PC-3 (cell line): ENCODE results near the gene SLC7A4. TPM values are rescaled to one million over a fixed set of nuclear protein-coding genes. Genes with fewer than 3 reads are reported as not detected.

Experiments
- ATAC-seq: fragments of 200-7000 bp; cut with Tn5 transposase; 2 replicates; pipeline ENCODE4 v1.9.1; 2020; ENCODE audit warnings: mild to moderate bottlenecking, moderate library complexity
- BruUV-seq: library from RNA; stranded (reverse); fragments of 400-500 nt; replicated peaks from 2 replicates; lab custom pipeline; 2021; lab: Mats Ljungman, UMichigan
- CTCF ChIA-PET: fragments of 300-600 bp; sonication (Branson Sonifier 250); formaldehyde crosslinking; loops from one replicate; lab custom pipeline; 2022; ENCODE audit warnings: antibody characterized with exemption; lab: Charles Lee
- POLR2A ChIA-PET: fragments of 300-600 bp; sonication (Branson Sonifier 250); formaldehyde crosslinking; loops from one replicate; lab custom pipeline; 2022; ENCODE audit warnings: antibody characterized with exemption; ENCODE audit not compliant: unreplicated experiment; lab: Charles Lee
- DNase-seq: peaks from one replicate; pipeline ENCODE4 v3.0.0-alpha.2; 2015
- H2AFZ ChIP-seq: fragments of 300-600 bp; sonication (generic); 2 replicates; pipeline ENCODE4 v1.6.0; 2016; ENCODE audit warnings: antibody characterized with exemption, low read length
- H3F3A ChIP-seq: fragments of 300-600 bp; sonication (generic); one replicate; pipeline ENCODE4 v1.6.0; 2017; ENCODE audit warnings: antibody characterized with exemption, low read length, control low read depth, mild to moderate bottlenecking; ENCODE audit not compliant: unreplicated experiment
- H3K27ac ChIP-seq: fragments of 300-600 bp; sonication (generic); 2 replicates; pipeline ENCODE4 v1.5.1; 2016; ENCODE audit warnings: mild to moderate bottlenecking, low read length
- H3K27me3 ChIP-seq: fragments of 300-600 bp; sonication (generic); 2 replicates; pipeline ENCODE4 v1.6.1; 2016; ENCODE audit warnings: low read length, mixed read lengths
- H3K36me3 ChIP-seq: fragments of 300-600 bp; sonication (generic); 2 replicates; pipeline ENCODE4 v1.6.1; 2016; ENCODE audit warnings: low read depth, mixed run types, low read length, mixed read lengths
- H3K4me1 ChIP-seq: fragments of 300-600 bp; sonication (generic); 2 replicates; pipeline ENCODE4 v1.5.1; 2016; ENCODE audit warnings: low read length; ENCODE audit not compliant: insufficient read depth
- H3K4me2 ChIP-seq: fragments of 300-600 bp; sonication (generic); 2 replicates; pipeline ENCODE4 v1.6.0; 2016; ENCODE audit warnings: low read length
- H3K4me3 ChIP-seq: fragments of 300-600 bp; sonication (generic); 2 replicates; pipeline ENCODE4 v1.5.1; 2016; ENCODE audit warnings: mild to moderate bottlenecking, low read length, mixed read lengths
- H3K79me2 ChIP-seq: fragments of 300-600 bp; sonication (generic); 2 replicates; pipeline ENCODE4 v1.6.1; 2017; ENCODE audit warnings: low read length, mixed read lengths
- H3K9ac ChIP-seq: fragments of 300-600 bp; sonication (generic); 2 replicates; pipeline ENCODE4 v1.6.0; 2016; ENCODE audit warnings: mild to moderate bottlenecking, low read length
- H3K9me2 ChIP-seq: fragments of 300-600 bp; sonication (generic); replicated peaks from 2 replicates; pipeline ENCODE4 v1.6.1; 2016; ENCODE audit warnings: mixed run types, low read length, mixed read lengths
- H3K9me3 ChIP-seq: fragments of 300-600 bp; sonication (generic); 2 replicates; pipeline ENCODE4 v1.6.1; 2016; ENCODE audit warnings: low read length, mixed read lengths
- H4K20me1 ChIP-seq: fragments of 300-600 bp; sonication (generic); 2 replicates; pipeline ENCODE4 v1.6.1; 2016; ENCODE audit warnings: low read length, mixed read lengths
- EZH2 ChIP-seq: fragments of 300-600 bp; sonication (generic); IDR thresholded peaks from one replicate; pipeline ENCODE4 v1.6.1; 2017; ENCODE audit warnings: antibody characterized with exemption, mild to moderate bottlenecking, low read length; ENCODE audit not compliant: unreplicated experiment
- EZH2phosphoT487 ChIP-seq: fragments of 300-600 bp; sonication (generic); IDR thresholded peaks from 2 replicates; pipeline ENCODE4 v1.6.1; 2018; ENCODE audit warnings: mild to moderate bottlenecking, antibody characterized with exemption, low read length, borderline replicate concordance
- intact Hi-C: fragments of 100-400 bp; cut with micrococcal nuclease; formaldehyde crosslinking; loops from 2 replicates; pipeline ENCODE4 v1.9.0; 2023
- total RNA-seq: library from RNA; depleted of rRNA; stranded (reverse); fragments of >200 nt; gene quantifications from 2 replicates; pipeline ENCODE4 v1.2.3, GENCODE V29; 2014
- TF ChIP-seq, protein P1 (sequence below): fragments of 300-600 bp; sonication (generic); conservative IDR thresholded peaks from 2 replicates; pipeline ENCODE4 v1.5.1; 2017; ENCODE audit warnings: antibody characterized with exemption, low read depth, mild to moderate bottlenecking, low read length

SLC7A4 gene
- total RNA-seq, 1 experiment from 2014 or later: not detected

DNA sequence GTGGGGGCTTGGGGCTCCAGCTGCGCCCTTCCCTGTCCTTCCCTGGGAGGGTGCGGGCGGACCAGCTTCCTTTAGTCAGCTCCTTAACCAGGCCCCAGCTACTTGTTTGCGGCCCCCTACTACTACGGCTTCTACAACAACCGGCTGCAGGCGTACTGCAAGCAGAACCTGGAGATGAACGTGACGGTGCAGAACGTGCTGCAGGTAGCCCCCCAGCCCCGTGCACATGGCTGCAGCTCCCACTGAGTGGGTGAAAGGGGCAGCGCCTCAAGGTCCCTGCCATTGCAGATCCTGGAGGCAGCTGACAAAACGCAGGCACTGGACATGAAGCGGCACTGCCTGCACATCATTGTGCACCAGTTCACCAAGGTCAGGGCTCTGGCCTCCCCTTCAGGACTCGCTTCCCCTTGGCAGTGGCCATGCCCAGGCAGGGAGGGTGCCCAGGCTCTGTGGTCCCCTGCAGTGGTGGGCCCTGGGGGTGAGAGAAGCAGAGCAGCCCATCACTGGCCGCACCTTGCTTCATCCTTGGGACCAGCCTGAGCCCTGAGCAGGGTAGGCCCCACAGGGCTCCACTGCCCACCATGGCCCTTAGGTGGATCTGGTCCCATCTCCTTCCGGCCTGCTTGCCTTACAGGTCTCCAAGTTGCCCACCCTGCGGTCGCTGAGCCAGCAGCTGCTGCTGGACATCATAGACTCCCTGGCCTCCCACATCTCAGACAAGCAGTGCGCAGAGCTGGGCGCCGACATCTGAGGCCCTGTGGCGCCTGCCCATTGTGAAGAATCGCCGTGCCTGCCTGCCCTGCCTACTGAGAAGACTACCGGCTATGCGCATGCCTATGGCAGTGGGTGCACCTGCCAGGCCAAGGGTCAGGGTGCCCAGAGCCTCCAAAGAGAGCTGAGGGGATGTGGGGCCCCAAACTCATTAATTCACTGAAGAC is 35.5 kb downstream of the SLC7A4 start:
- Histone ChIP-seq H4K20me1 (no peaks in the 10 kb centered on the region), H3K4me1 (peaks cover 17% of the 10 kb centered on the region), H3F3A (no peaks in the 10 kb centered on the region), H3K9me3 (no peaks in the 10 kb centered on the region), H3K27ac (no peak overlapping the region), H3K9me2 (no peaks in the 10 kb centered on the region), H3K9ac (no peak overlapping the region), H3K27me3 (no peaks in the 10 kb centered on the region), H3K4me2 (no peak overlapping the region), H2AFZ (no peak overlapping the region), H3K4me3 (no peak overlapping the region), H3K79me2 (peaks cover 22% of the 10 kb centered on the region), H3K36me3 (peaks cover 6% of the 10 kb centered on the region; the same call in 1 of the 2 replicates)
- CTCF ChIA-PET: no interaction called here
- BruUV-seq: no TSS peak
- intact Hi-C loops: no loop called here
- POLR2A ChIA-PET: no interaction called here
- no peak for ATAC-seq
- TF ChIP-seq EZH2 (no peak), EZH2phosphoT487 (no peak)
- TF ChIP-seq, protein P1, sequence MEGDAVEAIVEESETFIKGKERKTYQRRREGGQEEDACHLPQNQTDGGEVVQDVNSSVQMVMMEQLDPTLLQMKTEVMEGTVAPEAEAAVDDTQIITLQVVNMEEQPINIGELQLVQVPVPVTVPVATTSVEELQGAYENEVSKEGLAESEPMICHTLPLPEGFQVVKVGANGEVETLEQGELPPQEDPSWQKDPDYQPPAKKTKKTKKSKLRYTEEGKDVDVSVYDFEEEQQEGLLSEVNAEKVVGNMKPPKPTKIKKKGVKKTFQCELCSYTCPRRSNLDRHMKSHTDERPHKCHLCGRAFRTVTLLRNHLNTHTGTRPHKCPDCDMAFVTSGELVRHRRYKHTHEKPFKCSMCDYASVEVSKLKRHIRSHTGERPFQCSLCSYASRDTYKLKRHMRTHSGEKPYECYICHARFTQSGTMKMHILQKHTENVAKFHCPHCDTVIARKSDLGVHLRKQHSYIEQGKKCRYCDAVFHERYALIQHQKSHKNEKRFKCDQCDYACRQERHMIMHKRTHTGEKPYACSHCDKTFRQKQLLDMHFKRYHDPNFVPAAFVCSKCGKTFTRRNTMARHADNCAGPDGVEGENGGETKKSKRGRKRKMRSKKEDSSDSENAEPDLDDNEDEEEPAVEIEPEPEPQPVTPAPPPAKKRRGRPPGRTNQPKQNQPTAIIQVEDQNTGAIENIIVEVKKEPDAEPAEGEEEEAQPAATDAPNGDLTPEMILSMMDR: no peak
- DNase-seq: no peak

DNA sequence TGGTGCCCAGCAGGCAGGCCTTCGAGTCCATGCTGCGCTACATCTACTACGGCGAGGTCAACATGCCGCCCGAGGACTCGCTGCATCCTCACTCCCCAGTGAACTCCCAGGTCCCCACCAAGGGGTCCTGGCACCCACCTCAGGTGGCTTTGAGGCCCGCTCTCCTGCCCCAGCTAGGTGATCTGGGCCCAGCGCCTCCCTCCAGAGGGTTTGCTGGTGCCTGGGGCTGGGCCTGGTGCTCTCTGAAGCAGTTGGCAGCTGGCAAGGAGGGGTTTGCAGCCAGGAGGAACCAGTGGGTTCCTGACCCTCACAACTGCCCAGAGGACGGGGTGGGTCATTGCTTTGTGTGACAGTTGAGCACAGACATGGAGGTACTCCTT is 36.3 kb downstream of the SLC7A4 start:
- Histone ChIP-seq H3K9ac (no peak overlapping the region), H3F3A (no peaks in the 10 kb centered on the region), H3K9me2 (no peaks in the 10 kb centered on the region), H3K4me2 (no peak overlapping the region), H3K79me2 (peaks cover 16% of the 10 kb centered on the region), H4K20me1 (no peaks in the 10 kb centered on the region), H2AFZ (no peak overlapping the region), H3K9me3 (no peaks in the 10 kb centered on the region), H3K4me3 (no peak overlapping the region), H3K36me3 (peaks cover 6% of the 10 kb centered on the region; the same call in 1 of the 2 replicates), H3K4me1 (peaks cover 11% of the 10 kb centered on the region), H3K27ac (no peak overlapping the region), H3K27me3 (no peaks in the 10 kb centered on the region)
- ATAC-seq: no peak
- BruUV-seq: no TSS peak
- CTCF ChIA-PET: no interaction called here
- TF ChIP-seq EZH2 (no peak), EZH2phosphoT487 (no peak)
- TF ChIP-seq, protein P1: no peak
- intact Hi-C loops: no loop called here
- no peak for DNase-seq
- POLR2A ChIA-PET: no interaction called here
